MM.1S (cell line): Measurements from ENCODE around the gene MKNK2.

Experiments
- DNase-seq: peaks from one replicate; pipeline ENCODE4 v3.0.0-alpha.2; 2015
- H2AFZ ChIP-seq: fragments of 300-600 bp; sonication (generic); 2 replicates; pipeline ENCODE4 v1.6.0; 2016; ENCODE audit warnings: antibody characterized with exemption, low read length
- H3F3A ChIP-seq: fragments of 300-600 bp; sonication (generic); 2 replicates; pipeline ENCODE4 v1.6.1; 2016; ENCODE audit warnings: mild to moderate bottlenecking, antibody characterized with exemption, low read length, moderate library complexity, mixed read lengths; ENCODE audit not compliant: insufficient read depth
- H3K27ac ChIP-seq: fragments of 300-600 bp; sonication (generic); 2 replicates; pipeline ENCODE4 v1.5.1; 2016; ENCODE audit warnings: mild to moderate bottlenecking, low read length
- H3K27me3 ChIP-seq: fragments of 300-600 bp; sonication (generic); replicated peaks from 2 replicates; pipeline ENCODE4 v1.6.0; 2016; ENCODE audit warnings: low read length; ENCODE audit not compliant: insufficient read depth
- H3K36me3 ChIP-seq: fragments of 300-600 bp; sonication (generic); replicated peaks from 2 replicates; pipeline ENCODE4 v1.6.1; 2016; ENCODE audit warnings: mild to moderate bottlenecking, low read length, mixed read lengths; ENCODE audit not compliant: insufficient read depth
- H3K4me1 ChIP-seq: fragments of 300-600 bp; sonication (generic); 2 replicates; pipeline ENCODE4 v1.6.1; 2016; ENCODE audit warnings: low read length, mixed read lengths
- H3K4me2 ChIP-seq: fragments of 300-600 bp; sonication (generic); 2 replicates; pipeline ENCODE4 v1.6.0; 2016; ENCODE audit warnings: low read depth, low read length
- H3K4me3 ChIP-seq: fragments of 300-600 bp; sonication (generic); 2 replicates; pipeline ENCODE4 v1.5.1; 2016; ENCODE audit warnings: low read length, mixed read lengths
- H3K79me2 ChIP-seq: fragments of 300-600 bp; sonication (generic); 2 replicates; pipeline ENCODE4 v1.6.1; 2016; ENCODE audit warnings: mixed run types, low read length, mixed read lengths
- H3K9ac ChIP-seq: fragments of 300-600 bp; sonication (generic); 2 replicates; pipeline ENCODE4 v1.6.1; 2016; ENCODE audit warnings: low read length, mixed read lengths
- H3K9me2 ChIP-seq: fragments of 300-600 bp; sonication (generic); replicated peaks from 2 replicates; pipeline ENCODE4 v1.6.1; 2016; ENCODE audit warnings: mild to moderate bottlenecking, low read length, mixed read lengths; ENCODE audit not compliant: insufficient read depth
- H3K9me3 ChIP-seq: fragments of 300-600 bp; sonication (generic); replicated peaks from 2 replicates; pipeline ENCODE4 v1.6.1; 2016; ENCODE audit warnings: mild to moderate bottlenecking, low read length, mixed read lengths; ENCODE audit not compliant: insufficient read depth
- H4K20me1 ChIP-seq: fragments of 300-600 bp; sonication (generic); 2 replicates; pipeline ENCODE4 v1.6.1; 2016; ENCODE audit warnings: mild to moderate bottlenecking, low read length, moderate library complexity, mixed read lengths; ENCODE audit not compliant: insufficient read depth
- CTCF ChIP-seq: fragments of 300-600 bp; sonication (generic); IDR thresholded peaks from 2 replicates; pipeline ENCODE4 v1.5.1; 2016; ENCODE audit warnings: antibody characterized with exemption, low read length, mixed read lengths
- EZH2 ChIP-seq: fragments of 300-600 bp; sonication (generic); optimal IDR thresholded peaks from 2 replicates; pipeline ENCODE3; 2017; ENCODE audit warnings: low read depth, mild to moderate bottlenecking, antibody characterized with exemption, low read length, mixed read lengths
- EZH2phosphoT487 ChIP-seq: fragments of 300-600 bp; sonication (generic); IDR thresholded peaks from 2 replicates; pipeline ENCODE4 v1.6.1; 2018; ENCODE audit warnings: antibody characterized with exemption, low read length

The MKNK2 gene

GRCh38 chr19:2050991-2051772 lies at the start of gene MKNK2:
Gene MKNK2, minus strand, starts transcription at chr19:2051244. Its CDS starts 393 bp downstream, at chr19:2050851.
- Histone ChIP-seq H3K4me1 (peaks cover 26% of the 10 kb centered on the region), H3K9ac (peak within 1 kb of the TSS; percentile 69), H3K36me3 (no peaks in the 10 kb centered on the region), H3K27me3 (no peaks in the 10 kb centered on the region), H3K9me3 (no peaks in the 10 kb centered on the region), H3F3A (0 out of 2 replicates have a peak, but pooled peaks cover 5% of the 10 kb centered on the region), H4K20me1 (peaks cover 10% of the 10 kb centered on the region; the same call in 1 of the 2 replicates), H3K9me2 (no peaks in the 10 kb centered on the region), H3K4me3 (peak within 1 kb of the TSS; percentile 89), H3K4me2 (peak within 1 kb of the TSS; percentile 99), H3K27ac (peak within 1 kb of the TSS; percentile 51; the same call in 1 of the 2 replicates), H2AFZ (peak within 1 kb of the TSS; percentile 90), H3K79me2 (peaks cover 46% of the 10 kb centered on the region)
- TF ChIP-seq EZH2 (no peak), EZH2phosphoT487 (no peak), CTCF (peak; percentile 56)
- peak; percentile 95 for DNase-seq

DNA sequence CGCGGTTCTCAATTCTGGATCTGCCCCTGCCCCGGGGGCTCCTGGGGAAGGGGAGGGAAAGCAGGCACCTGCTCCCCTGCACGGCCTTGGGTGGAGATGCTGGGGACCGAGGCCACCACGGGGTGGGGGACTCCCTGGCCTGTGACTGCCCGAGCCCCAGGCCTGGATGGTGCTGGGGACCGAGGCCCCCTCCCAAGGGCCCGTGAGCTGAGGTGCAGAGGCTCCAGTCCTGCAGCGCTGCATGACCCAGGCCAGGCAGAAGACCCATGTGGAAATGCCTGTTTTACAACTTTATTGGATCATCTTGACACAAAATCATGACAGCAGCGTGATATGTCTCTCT lies 49.6 kb upstream of the MKNK2 start:
- H4K20me1 ChIP-seq = no peaks in the 10 kb centered on the region
- peaks cover 57% of the 10 kb centered on the region for H3K79me2 ChIP-seq
- TF ChIP-seq EZH2 = no peak
- TF ChIP-seq CTCF = no peak
- TF ChIP-seq EZH2phosphoT487 = no peak
- H3K9ac ChIP-seq = no peak overlapping the region
- no peak overlapping the region for H3K4me2 ChIP-seq
- no peak for DNase-seq
- H3K36me3 ChIP-seq = peaks cover 20% of the 10 kb centered on the region; the same call in 1 of the 2 replicates
- peaks cover 11% of the 10 kb centered on the region for H3K4me1 ChIP-seq
- H3K4me3 ChIP-seq = no peak overlapping the region
- H3K9me3 ChIP-seq = no peaks in the 10 kb centered on the region
- H3K27me3 ChIP-seq = no peaks in the 10 kb centered on the region
- no peaks in the 10 kb centered on the region for H3K9me2 ChIP-seq
- no peak overlapping the region for H2AFZ ChIP-seq
- peaks cover 12% of the 10 kb centered on the region for H3F3A ChIP-seq
- H3K27ac ChIP-seq = no peak overlapping the region

DNA sequence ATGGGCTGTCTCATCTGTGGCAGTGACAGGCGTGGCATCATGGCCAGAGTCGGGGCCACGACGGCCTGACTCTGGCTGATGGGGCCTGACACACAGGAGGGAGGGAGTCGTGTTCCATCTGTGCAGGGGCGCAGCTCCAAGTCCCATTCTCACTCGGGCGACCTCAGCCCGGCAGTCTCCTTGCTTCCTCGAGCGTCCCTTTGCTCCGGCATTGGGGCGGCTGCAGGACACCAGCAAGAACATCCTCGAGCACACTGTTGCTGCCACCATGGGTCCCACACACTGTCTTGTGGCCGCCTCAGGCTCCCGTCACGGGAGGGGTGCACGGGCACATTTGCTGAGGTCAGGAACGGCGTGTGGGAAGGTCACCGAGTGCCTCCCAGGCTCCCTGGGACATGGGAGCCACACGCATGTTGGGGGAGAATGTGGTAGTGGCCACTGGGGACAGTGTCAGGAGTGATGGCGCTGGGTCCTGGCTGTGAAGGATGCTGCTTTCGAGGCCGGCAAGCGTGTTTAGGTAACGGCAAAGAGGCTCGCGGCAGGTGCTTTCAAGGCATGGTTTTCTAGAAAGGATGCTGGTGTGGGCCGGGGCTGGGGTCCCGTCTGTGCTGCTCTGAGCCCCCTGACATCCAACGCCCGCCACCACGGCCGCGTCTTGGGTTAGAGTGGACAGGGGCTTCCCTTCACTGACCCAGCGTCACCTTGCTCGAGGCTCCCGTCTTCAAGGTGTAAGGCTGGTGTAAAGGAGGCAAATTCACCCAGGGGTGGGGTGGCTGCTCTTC lies 49.1 kb upstream of the MKNK2 start:
- Histone ChIP-seq H3K9ac (no peak overlapping the region), H3K4me1 (peaks cover 11% of the 10 kb centered on the region), H3F3A (peaks cover 12% of the 10 kb centered on the region), H3K79me2 (peaks cover 58% of the 10 kb centered on the region), H3K4me3 (no peak overlapping the region), H3K27me3 (no peaks in the 10 kb centered on the region), H4K20me1 (no peaks in the 10 kb centered on the region), H2AFZ (no peak overlapping the region), H3K4me2 (no peak overlapping the region), H3K27ac (no peak overlapping the region), H3K9me2 (no peaks in the 10 kb centered on the region), H3K36me3 (0 out of 2 replicates have a peak, but pooled peaks cover 16% of the 10 kb centered on the region), H3K9me3 (no peaks in the 10 kb centered on the region)
- TF ChIP-seq CTCF (no peak), EZH2 (no peak), EZH2phosphoT487 (no peak)
- DNase-seq = no peak
